Thyroid gland (tissue), 4 donors: ENCODE results near the gene CCK. TPM values are rescaled to one million over a fixed set of nuclear protein-coding genes. Genes with fewer than 3 reads are reported as not detected.

Source experiments
- DNase-seq, 2 donors: peaks; one replicate each; pipeline ENCODE4 v3.0.0-alpha.2; 2019
- H3K27ac ChIP-seq, 3 donors: fragments of 200-600 bp; sonication (generic); 1 replicate in 2 of 3; 2 replicates in 1 of 3; pipeline ENCODE4 v1.5.1; 2016 to 2019; ENCODE audit warnings: mild to moderate bottlenecking in 1 of 3, moderate library complexity in 1 of 3
- H3K27me3 ChIP-seq: fragments of 200-600 bp; sonication (generic); one replicate; pipeline ENCODE4 v1.5.1; 2019
- H3K36me3 ChIP-seq, 2 donors: fragments of 200-600 bp; sonication (generic); one replicate each; pipeline ENCODE4 v1.5.1; 2016 to 2019
- H3K4me1 ChIP-seq, 2 donors: fragments of 200-600 bp; sonication (generic); one replicate each; pipeline ENCODE4 v1.5.1; 2017 to 2019
- H3K4me3 ChIP-seq, 3 donors: fragments of 200-600 bp; sonication (generic); replicated peaks in 1 of 3; 1 replicate in 2 of 3; 2 replicates in 1 of 3; pipeline ENCODE4 v1.5.1; 2016; ENCODE audit warnings: mild to moderate bottlenecking in 1 of 3
- H3K9me3 ChIP-seq: fragments of 200-600 bp; sonication (generic); one replicate; pipeline ENCODE4 v1.5.1; 2017
- POLR2A ChIP-seq, 2 donors: fragments of 450-650 bp; IDR thresholded peaks; one replicate each; pipeline ENCODE4 v1.6.1; 2017; ENCODE audit warnings: antibody characterized with exemption in 2 of 2, mild to moderate bottlenecking in 2 of 2, moderate library complexity in 1 of 2
- WGBS, 2 donors: methylation state at CpG; one replicate each; pipeline ENCODE4 v1.1.5; 2017; 5-methylcytosine and 5-hydroxymethylcytosine counted together
- intact Hi-C: fragments of 100-400 bp; cut with DNase I; formaldehyde crosslinking; loops from one replicate; pipeline ENCODE4 v1.15.1; 2023
- total RNA-seq, 4 donors: library from RNA; depleted of rRNA; stranded (reverse); fragments of >200 nt; gene quantifications; one replicate each; pipeline ENCODE4 v1.2.3, GENCODE V29; 2016
- TF ChIP-seq, protein P1 (sequence below), 6 experiments: fragments of 200-600 bp in 3 of 6; fragments of 450-650 bp in 3 of 6; sonication (generic) in 3 of 6; IDR thresholded peaks; one replicate each; pipeline ENCODE4 v1.5.1; 2016 to 2019; ENCODE audit warnings: antibody characterized with exemption in 6 of 6, mild to moderate bottlenecking in 2 of 6, inconsistent platforms in 1 of 6, moderate library complexity in 1 of 6

The CCK gene
- total RNA-seq, 4 donors from 2014 or later = 0.89 TPM; not detected in 3

DNA sequence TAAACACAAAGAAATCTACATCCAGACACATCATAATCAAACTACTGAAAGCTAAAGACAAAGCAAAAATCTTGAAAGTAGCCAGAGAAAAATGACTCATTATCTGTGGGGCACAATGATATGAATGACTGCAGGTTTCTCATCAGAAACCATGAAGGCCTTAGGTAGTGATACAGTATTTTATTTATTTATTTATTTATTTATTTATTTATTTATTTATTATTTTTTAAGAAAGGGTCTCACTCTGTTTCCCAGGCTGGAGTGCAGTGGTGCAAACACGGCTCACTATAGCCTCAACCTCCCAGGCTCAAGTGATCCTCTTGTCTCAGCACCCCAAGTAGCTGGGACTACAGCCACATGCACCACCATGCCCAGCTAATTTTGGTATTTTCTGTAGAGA lies 15.2 kb downstream of the CCK start:
- 89 to 97% methylated on average over 1 of the region's 1 CpG for WGBS, 2 donors

DNA sequence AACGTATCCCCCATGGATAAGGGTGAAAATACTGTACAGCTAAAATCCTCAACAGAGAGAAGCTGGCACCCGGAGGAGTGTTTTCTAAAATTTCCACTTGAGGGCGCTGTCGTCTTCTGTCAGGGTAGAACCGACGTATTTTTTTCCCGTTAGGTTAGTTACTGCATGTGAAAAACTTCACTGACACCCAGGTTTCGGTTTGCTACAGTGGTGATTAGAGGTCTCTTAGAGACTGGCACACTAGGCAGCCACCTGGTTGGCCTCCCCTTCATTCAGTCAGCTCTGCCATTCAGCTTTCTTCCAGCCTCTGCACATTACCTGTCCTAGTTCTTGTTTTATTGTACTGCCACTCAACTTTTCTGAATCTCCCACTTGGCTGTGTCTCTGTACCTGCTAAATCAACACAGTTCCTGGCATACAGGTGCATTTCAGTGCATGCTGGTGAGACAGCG lies 18.4 kb downstream of the CCK start:
- TF ChIP-seq, protein P1, sequence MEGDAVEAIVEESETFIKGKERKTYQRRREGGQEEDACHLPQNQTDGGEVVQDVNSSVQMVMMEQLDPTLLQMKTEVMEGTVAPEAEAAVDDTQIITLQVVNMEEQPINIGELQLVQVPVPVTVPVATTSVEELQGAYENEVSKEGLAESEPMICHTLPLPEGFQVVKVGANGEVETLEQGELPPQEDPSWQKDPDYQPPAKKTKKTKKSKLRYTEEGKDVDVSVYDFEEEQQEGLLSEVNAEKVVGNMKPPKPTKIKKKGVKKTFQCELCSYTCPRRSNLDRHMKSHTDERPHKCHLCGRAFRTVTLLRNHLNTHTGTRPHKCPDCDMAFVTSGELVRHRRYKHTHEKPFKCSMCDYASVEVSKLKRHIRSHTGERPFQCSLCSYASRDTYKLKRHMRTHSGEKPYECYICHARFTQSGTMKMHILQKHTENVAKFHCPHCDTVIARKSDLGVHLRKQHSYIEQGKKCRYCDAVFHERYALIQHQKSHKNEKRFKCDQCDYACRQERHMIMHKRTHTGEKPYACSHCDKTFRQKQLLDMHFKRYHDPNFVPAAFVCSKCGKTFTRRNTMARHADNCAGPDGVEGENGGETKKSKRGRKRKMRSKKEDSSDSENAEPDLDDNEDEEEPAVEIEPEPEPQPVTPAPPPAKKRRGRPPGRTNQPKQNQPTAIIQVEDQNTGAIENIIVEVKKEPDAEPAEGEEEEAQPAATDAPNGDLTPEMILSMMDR (IDR thresholded peaks at IDR 0.05) = peak in 5 of 6 experiments; percentile 53 to 83 (median 74)
- TF ChIP-seq POLR2A (IDR thresholded peaks at IDR 0.05) = no peak
- intact Hi-C loops = no loop called here
- Histone ChIP-seq H3K36me3 (no peaks in the 10 kb centered on the region), H3K4me1 (no peaks in the 10 kb centered on the region), H3K4me3 (no peak overlapping the region), H3K27me3 (no peaks in the 10 kb centered on the region), H3K27ac (no peak overlapping the region), H3K9me3 (no peaks in the 10 kb centered on the region)
- peak; percentile 61 to 70 for DNase-seq
- 6% methylated on average over 9 of the region's 9 CpGs for WGBS, 2 donors

More for the DNA sequence above, 15.2 kb downstream of the CCK start:
- Histone ChIP-seq H3K4me3 (no peak overlapping the region), H3K36me3 (no peaks in the 10 kb centered on the region), H3K27me3 (no peaks in the 10 kb centered on the region), H3K9me3 (no peaks in the 10 kb centered on the region), H3K4me1 (no peaks in the 10 kb centered on the region), H3K27ac (no peak overlapping the region)
- no peak for DNase-seq
- TF ChIP-seq, protein P1 (IDR thresholded peaks at IDR 0.05) = no peak
- no peak for TF ChIP-seq POLR2A (IDR thresholded peaks at IDR 0.05)
- intact Hi-C loops = loop anchor here (10.0 kb wide), 1 partner anchor 294 kb away; no protein-coding TSS in a partner anchor

DNA sequence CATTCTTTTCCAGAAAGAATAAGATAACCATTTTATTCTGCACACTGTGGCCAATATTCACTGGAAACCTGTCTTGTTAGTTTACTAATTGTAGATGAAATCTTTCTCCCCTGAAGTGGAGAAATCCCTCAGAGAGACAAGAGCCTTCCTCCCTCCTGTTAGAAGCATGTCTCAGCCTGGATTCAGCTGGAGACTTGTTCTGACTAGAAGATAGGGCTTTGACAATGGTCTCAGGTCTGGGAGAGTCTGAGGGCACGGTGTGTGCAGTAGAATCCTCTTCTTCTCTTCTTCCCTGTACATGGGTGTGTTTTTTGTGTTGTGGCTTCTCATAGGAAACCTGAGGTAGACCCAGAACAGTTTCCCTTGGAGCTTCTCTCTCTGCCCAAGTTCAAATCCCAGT lies 19.9 kb downstream of the CCK start:
- no peaks in the 10 kb centered on the region for H3K4me1 ChIP-seq
- H3K27ac ChIP-seq = no peak overlapping the region
- no peaks in the 10 kb centered on the region for H3K27me3 ChIP-seq
- WGBS, 2 donors = 36 to 64% methylated on average over 1 of the region's 1 CpG
- no peak overlapping the region for H3K4me3 ChIP-seq
- no peaks in the 10 kb centered on the region for H3K36me3 ChIP-seq
- no peak for DNase-seq
- H3K9me3 ChIP-seq = no peaks in the 10 kb centered on the region
- no peak for TF ChIP-seq POLR2A (IDR thresholded peaks at IDR 0.05)
- TF ChIP-seq, protein P1 (IDR thresholded peaks at IDR 0.05) = no peak
- intact Hi-C loops = no loop called here

DNA sequence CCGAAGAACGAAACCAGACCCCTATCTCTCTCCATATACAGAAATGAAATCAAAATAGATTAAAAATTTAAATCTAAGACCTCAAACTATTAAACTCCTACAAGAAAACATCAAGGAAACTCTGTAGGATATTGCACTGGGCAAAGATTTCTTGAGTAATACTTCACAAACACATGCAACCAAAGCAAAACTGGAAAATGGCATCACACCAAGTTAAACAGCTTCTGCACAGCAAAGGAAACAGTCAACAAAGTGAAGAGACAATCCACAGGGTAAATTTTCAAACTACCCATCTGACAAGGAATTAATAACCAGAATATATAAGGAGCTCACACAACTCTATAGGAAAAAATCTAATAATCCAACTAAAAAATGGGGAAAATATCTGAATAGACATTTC lies 29.4 kb downstream of the CCK start:
- Histone ChIP-seq H3K36me3 (no peaks in the 10 kb centered on the region), H3K9me3 (no peaks in the 10 kb centered on the region), H3K4me3 (no peak overlapping the region), H3K27me3 (no peaks in the 10 kb centered on the region), H3K27ac (no peak overlapping the region), H3K4me1 (no peaks in the 10 kb centered on the region)
- no peak for TF ChIP-seq POLR2A (IDR thresholded peaks at IDR 0.05)
- TF ChIP-seq, protein P1 (IDR thresholded peaks at IDR 0.05) = no peak
- intact Hi-C loops = loop anchor here (10.0 kb wide), 1 partner anchor 208 kb away; no protein-coding TSS in a partner anchor
- 92 to 99% methylated on average over 2 of the region's 2 CpGs for WGBS, 2 donors
- DNase-seq = no peak

DNA sequence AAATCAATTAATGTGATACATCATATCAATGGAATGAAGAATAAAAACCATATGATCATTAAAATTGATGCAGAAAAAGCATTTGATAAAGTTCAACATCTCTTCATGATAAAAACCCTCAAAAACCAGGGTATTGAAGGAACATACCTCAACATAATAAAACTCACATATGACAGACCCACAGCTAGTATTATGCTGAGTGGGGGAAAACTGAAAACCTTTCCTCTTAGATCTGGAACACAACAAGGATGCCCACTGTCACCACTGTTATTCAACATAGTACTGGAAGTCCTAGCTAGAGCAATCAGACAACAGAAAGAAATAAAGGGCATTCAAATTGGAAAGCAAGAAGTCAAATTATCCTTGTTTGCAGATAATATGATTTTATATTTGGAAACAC lies 30.5 kb downstream of the CCK start:
- H3K27ac ChIP-seq = no peak overlapping the region
- no peaks in the 10 kb centered on the region for H3K9me3 ChIP-seq
- intact Hi-C loops = loop anchor here (10.0 kb wide), 1 partner anchor 209 kb away; no protein-coding TSS in a partner anchor
- no peak for DNase-seq
- no peaks in the 10 kb centered on the region for H3K36me3 ChIP-seq
- no peak overlapping the region for H3K4me3 ChIP-seq
- H3K4me1 ChIP-seq = no peaks in the 10 kb centered on the region
- no peaks in the 10 kb centered on the region for H3K27me3 ChIP-seq
- TF ChIP-seq, protein P1 (IDR thresholded peaks at IDR 0.05) = no peak
- TF ChIP-seq POLR2A (IDR thresholded peaks at IDR 0.05) = no peak
